C4-2B (cell line): ENCODE data around the gene TMTC1.

ENCODE experiments used
- CTCF ChIP-seq: fragments of 450-650 bp; conservative IDR thresholded peaks from 2 replicates; pipeline ENCODE4 v1.5.1; 2017; ENCODE audit warnings: mild to moderate bottlenecking
- ZFX ChIP-seq: fragments of 450-650 bp; IDR thresholded peaks from 2 replicates; pipeline ENCODE4 v1.6.1; 2017

GRCh38 chr12:29730481-29730880, 53.3 kb downstream of the TMTC1 start:
- TF ChIP-seq CTCF: no peak
- no peak for TF ChIP-seq ZFX
